Stimulated activated CD8-positive, alpha-beta memory T cell treated with anti-CD3 and anti-CD28 coated beads, Interleukin-12 subunit alpha, Interleukin-12 subunit beta, amount 100 ng/mL, for 24 hours (primary cell): ENCODE measurements around the gene SMCHD1.
"Not testable (repeated sequence)": the region's sequence is repeated elsewhere in the genome, so short reads cannot be mapped to it uniquely, and the experiment has no call there.

Experiments
- DNase-seq: peaks from one replicate; pipeline ENCODE4 v3.0.0-alpha.2; 2020; ENCODE audit errors: extremely low read depth

The SMCHD1 gene

GRCh38 chr18:2716394-2717326, 61.1 kb downstream of the SMCHD1 start:
- DNase-seq: no peak

GRCh38 chr18:2717407-2717806, 61.9 kb downstream of the SMCHD1 start:
- no peak for DNase-seq

GRCh38 chr18:2719040-2719439, 63.5 kb downstream of the SMCHD1 start:
- no peak for DNase-seq

DNA sequence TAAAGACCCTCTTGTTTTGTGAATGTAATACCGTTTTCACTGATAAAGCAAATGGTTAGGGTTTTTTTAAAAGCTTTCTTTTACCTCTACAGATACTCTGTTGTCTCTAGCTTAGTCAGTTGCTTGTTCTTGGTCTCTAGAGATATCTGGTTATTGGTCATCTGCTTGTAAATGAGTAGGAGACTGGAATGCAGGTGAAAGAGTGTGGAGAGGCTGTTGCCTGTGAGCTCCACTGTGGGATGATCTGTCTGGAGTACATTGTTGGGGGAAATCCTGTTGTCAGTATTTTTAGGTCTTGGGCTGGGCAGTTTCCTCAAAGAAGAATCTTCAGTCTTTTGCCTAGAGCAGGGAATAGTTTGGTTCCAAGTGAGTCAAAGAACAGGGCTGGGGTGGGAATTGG, 67.7 kb downstream of the SMCHD1 start:
- no peak for DNase-seq

DNA sequence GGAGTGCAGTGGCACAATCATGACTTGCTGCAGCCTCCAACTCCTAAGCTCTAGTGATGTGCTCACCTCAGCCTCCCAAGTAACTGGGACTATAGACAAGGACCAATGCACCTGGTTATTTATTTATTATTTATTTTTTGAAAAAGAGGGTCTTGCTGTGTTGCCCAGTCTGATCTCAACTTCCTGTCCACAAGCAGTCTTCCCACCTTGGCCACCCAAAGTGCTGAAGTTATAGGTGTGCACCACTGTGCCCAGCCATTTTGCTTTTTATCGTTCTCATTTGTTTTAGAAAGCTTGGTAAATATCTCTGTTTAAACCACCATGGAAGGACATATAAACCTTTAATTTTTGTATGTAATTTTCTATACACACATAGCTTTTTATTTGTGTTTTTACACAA, 74.2 kb downstream of the SMCHD1 start:
- DNase-seq: no peak

- no peak for DNase-seq
Observed at GRCh38 chr18:2736823-2737222, 81.3 kb downstream of the SMCHD1 start.

DNA sequence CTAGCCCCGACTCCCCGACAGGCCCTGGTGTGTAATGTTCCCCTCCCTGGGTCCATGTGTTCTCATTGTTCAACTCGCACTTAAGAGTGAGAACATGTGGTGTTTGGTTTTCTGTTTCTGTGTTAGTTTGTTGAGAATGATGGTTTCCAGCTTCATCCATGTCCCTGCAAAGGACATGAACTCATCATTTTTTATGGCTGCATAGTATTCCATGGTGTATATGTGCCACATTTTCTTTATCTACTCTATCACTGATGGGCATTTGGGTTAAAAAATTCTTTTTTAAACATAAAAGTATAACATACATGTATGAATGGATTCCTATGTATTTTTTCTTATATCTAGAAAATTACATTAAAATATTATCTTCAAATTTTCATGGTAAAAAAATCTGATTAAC, 84.6 kb downstream of the SMCHD1 start:
- not testable (repeated sequence) for DNase-seq

- DNase-seq: no peak
Observed at GRCh38 chr18:2746274-2746673, 90.7 kb downstream of the SMCHD1 start.

DNA sequence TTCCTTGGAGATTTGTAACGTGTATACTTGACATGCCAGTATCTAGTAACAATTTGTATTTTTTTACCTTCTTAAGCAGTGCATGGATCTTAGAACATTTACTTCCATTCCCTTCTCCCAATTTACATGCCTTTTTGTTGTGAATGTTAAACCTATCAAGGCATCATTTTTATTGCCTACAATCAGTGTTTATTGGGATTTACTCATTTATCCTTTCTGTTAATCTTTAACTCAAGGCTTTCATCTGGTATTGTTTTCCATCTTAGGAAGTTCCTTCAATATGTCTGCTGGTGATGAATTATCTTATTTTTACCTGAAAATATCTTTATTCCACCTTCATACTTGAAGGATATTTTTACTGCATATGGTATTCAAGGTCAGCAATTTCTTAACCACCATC, 102.8 kb downstream of the SMCHD1 start:
- no peak for DNase-seq

DNA sequence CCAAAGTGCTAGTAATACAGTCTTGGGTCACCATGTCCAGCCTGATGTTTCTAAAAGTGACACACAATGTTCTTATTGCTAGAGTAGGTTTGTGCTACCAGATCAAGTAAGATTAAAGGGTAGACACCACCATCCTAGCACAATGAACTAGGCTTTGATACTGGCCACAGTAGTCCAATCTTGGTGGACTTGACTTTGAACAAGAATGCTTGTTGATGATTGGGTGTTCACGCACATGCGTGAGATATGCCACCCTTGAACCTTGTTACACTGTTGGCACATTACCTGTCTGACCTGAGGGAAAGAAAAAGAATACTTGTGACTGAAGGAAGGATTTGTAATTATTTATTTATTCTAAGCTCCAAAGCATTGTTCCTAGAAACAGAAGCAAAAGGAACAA, 119.1 kb downstream of the SMCHD1 start:
- no peak for DNase-seq

DNA sequence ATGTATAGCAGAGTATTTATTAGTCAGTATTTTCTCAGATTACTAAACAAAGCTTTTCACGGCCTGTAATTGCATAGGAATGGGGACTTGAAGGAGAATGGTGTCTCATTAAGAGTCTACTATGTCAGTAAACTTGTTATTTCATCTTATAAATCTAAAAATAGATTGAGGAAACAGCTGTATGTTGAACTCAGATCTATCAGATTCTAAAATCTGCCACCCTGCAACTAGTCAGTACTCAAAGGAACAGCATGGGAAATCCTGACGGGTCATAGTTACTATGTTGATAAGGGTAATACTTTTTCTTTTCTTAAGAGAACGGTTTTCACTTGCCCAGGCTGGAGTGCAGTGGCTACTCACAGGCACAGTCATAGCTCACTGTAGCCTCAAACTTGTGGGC, 121.1 kb downstream of the SMCHD1 start:
- no peak for DNase-seq

GRCh38 chr18:2777241-2777640, 121.7 kb downstream of the SMCHD1 start:
- no peak for DNase-seq

DNA sequence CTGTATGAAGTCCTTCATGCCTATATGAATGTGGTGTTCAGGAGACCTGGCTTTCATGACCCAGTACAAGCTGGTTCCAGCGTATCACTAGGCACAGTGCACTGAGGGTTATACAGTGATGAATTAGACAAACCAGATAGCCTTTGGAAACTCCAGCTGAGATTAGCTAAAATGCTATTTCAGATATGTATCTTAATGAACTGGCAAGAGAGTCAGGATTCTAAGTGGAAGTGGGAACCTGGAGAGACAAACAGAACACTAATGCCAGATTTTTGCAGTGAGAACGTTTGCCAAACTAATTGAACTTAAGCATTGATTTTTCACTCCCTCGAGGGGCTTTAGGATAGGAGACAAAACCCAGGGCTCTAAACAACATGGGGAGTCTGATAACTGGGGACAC, 125.2 kb downstream of the SMCHD1 start:
- DNase-seq: no peak

DNA sequence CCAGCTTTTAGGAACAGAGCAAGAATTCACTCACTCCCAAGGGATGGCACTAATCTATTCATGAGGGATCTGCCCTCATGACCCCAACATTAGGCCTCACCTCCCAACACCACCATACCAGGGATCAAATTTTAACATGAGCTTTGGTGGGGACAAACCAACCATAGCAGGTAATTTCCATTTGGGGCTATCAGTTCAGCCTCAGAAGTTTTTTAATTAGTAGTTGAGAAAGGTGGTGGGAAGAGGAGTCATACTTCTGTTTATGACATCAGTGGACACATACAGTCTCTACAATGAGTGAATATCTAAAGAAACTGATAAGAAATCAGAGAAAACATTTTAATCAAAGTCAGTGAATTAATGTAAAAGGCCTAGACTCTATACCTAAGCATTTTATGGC, 131.7 kb downstream of the SMCHD1 start:
- DNase-seq: no peak

GRCh38 chr18:2792395-2792794, 136.9 kb downstream of the SMCHD1 start:
- DNase-seq: no peak

DNA sequence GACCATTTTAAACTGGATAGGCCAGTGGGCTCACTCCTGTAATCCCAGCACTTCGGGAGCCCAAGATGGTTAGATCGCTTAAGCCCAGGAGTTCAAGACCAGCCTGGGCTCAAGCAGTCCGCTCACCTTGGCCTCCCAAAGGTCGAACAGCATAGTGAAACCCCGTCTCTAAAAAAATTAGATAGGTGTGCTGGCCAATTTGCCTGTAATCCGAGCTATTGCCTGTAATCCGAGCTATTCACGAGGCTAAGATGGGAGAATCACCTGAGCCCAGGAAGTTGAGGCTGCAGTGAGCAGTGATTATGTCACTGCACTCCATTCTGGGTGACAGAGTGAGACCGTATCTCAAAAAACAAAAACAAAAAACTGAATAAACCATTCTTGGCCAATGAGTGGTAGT, 138.6 kb downstream of the SMCHD1 start:
- DNase-seq: no peak

DNA sequence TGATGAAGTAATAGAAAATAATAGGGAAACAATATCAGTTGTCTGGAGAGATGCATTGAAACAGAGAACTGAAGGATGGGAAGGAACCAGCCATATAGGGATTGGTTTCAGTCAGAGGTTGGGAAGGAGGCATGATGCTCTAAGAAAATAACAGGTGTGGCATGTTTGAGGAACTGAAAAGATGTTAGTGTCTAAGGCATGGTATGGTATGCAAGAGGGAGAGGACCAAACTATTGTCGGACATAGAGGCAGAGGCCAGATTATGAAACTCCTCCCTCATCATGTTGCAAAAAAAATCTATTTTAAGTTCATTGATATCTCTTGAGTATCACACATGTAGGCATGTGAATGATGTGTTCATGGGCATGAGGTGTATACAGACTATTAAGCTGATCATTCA, 142.4 kb downstream of the SMCHD1 start:
- no peak for DNase-seq

- no peak for DNase-seq
Observed at GRCh38 chr18:2799369-2799768, 143.8 kb downstream of the SMCHD1 start.

DNA sequence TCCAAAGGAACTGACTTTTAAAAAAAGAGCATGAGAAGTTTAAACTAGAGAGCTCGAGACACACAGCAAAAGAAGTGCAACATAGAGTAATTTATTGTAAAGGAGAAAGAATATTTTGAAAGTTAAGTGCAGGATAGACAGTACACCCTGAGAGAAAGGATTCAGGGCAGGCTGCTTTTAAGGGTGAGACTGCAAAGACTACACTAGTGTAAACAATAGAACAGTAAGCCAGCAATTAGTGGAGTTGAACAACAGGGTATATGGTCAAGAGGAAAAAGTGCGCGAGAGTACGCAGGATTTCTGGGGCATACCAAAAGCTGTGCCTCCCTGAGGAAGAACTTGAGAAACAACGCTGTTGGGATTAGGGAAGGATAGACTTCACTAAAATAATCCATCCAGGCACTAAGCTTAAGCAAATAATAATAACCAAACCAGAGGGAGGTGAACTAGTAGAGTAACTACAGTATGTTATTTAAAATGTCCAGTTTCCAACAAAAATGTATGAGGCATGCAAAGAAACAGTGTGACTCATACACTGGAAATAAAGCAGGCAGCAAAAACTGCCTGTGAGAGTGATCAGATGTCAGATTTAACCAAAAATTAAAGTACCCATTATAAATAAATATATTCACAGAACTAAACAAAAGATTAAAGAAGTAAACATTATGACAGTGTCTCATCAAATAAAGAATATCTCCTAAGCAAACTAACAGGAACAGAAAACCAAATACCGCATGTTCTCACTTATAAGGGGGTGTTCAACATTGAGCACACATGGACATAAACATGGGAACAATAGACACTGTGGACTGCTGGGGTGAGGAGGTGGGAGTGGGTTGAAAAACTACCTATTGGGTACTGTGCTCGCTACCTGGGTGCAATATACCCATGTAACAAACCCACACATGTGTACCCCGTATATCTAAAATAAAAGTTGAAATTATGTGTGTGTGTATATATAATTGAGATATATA, 150.7 kb downstream of the SMCHD1 start:
- no peak for DNase-seq

- not testable (repeated sequence) for DNase-seq
Observed at GRCh38 chr18:2808640-2809039, 153.1 kb downstream of the SMCHD1 start.

GRCh38 chr18:2809666-2810183, 154.2 kb downstream of the SMCHD1 start:
- not testable (repeated sequence) for DNase-seq

DNA sequence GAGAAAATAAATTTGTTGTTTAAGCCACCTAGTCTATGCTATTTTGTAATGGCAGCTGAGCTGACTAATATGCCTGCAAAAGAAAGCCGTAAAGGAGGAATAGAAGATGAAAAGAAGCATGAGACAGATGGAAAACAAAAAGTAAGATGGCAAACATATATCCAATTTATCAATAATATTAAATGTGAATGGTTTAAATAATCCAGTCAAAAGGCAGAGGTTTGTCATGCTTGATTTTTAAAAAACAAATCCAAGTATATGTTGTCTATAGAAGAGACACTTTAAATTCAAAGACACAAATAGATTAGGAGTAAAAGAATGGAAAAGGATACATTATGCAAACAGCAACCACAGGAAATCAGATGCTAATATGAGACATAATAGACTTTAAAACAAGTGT, 155.9 kb downstream of the SMCHD1 start:
- no peak for DNase-seq
